ENCODE data around the gene CDH8.
"Not testable (repeated sequence)": the region's sequence is repeated elsewhere in the genome, so short reads cannot be mapped to it uniquely, and the experiment has no call there.

Gene CDH8

GRCh38 chr16:61836804-61837393 lies 199.3 kb downstream of the CDH8 start:
- no peak for FAIRE-seq

DNA sequence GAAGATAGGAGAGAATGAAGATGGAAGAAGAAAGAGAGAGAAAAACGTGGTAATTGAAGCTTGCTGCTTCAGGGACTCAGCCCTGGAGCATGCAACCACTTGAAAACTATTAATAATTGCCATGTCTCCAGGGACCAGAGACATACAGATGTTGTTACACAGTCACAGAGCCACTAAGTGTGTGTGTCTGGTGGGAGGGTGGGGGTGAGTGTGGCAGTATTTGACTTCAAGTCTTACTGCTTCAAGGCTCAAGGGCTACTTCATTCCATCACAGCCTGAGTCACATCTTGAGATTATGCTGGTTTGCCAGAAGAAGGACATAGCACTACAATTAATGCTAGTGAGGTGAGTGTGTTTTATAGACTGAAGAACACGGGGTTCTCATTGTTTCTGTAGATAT lies 202.2 kb downstream of the CDH8 start:
- no peak for FAIRE-seq

DNA sequence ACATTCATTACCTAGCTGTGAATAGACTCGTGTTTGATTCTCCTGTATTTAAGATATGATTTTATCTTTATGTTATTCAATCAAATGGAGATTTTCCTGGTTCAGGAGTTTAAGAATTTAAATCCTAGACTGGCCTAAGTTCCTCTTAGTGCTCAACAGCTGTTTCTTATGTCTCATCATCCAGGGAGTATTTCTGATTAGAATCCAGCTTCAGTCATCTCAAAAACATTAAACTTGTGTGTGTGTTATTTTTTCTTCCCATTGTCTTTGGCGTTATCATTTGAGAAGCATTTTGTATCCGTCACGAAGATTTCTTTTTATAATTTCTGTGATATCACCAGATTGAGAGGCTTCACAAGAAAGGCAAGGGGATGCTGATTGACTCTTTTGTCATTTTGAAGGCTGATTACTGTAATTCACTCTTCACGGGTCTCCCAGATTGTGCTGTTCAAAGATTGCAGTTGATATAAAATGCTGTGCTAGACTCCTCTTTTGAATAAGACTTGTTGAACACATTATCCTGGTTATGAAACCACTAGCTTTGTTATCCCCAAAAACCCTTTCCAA lies 204.8 kb downstream of the CDH8 start:
- FAIRE-seq = no peak

DNA sequence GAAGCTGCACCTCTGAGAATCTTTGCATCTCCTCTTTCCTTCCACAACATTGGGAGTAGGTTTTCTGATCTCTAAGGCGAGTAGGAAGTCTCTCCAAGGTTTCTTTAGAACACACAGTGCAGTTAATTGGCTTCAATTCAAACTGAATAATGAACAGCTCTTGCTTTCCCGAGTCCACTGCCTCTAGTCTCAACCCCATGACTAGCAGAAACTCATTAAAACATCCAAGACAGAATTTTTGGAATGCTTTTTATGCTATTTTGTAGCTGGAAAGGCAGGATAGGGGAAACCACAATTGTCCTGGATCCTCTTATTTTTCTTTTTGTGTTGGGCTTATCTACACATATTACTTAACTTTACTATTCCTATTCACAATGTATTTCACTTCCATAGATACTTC lies 206.6 kb downstream of the CDH8 start:
- no peak for FAIRE-seq

GRCh38 chr16:61823326-61823725 lies 212.9 kb downstream of the CDH8 start:
- FAIRE-seq = no peak

GRCh38 chr16:61820820-61821219 lies 215.4 kb downstream of the CDH8 start:
- no peak for FAIRE-seq

DNA sequence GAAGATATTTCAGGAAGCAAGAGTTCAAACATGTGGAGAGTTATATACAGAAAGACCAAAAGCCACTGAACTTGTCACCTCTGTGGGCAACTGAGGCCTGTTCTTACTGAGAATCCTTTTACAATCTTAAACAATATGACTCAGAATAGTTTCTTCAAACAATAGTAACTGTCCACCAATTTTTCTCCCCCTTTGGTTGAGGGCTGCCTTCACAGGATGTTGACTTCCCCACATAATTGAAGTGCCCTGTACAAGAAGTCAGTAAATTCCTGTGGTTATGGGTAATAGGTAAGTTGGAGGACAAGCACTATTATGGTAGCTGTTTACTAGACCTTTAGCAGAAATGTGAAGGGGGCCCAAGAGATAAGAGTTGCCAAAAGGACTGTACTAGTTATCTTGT lies 215.8 kb downstream of the CDH8 start:
- FAIRE-seq = no peak

- FAIRE-seq = no peak
These were observed 217.4 kb downstream of the CDH8 start for GRCh38 chr16:61818850-61819249.

- FAIRE-seq = no peak
These were observed 218.5 kb downstream of the CDH8 start for GRCh38 chr16:61817583-61818278.

GRCh38 chr16:61814726-61815347 lies 221.4 kb downstream of the CDH8 start:
- FAIRE-seq = no peak

- no peak for FAIRE-seq
These were observed 222.9 kb downstream of the CDH8 start for GRCh38 chr16:61813339-61813738.

DNA sequence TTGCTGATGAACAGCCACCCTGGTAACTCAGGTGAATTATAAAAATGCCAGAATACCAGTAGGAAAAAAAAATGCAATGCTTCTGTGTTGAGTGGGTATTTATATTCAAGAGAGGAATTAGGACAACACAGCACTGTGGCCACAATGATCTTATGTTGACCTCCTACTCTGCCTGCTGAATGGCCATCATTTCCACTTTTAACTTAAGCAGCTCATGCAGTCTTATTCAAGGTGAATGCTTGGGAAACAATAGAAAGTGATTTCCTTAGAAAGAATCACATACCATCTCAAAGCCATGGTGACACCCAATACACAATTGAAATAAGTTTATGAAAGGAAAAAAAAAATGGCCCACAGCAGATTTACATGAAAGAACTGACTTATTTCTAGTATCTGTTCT lies 224.0 kb downstream of the CDH8 start:
- FAIRE-seq = no peak

DNA sequence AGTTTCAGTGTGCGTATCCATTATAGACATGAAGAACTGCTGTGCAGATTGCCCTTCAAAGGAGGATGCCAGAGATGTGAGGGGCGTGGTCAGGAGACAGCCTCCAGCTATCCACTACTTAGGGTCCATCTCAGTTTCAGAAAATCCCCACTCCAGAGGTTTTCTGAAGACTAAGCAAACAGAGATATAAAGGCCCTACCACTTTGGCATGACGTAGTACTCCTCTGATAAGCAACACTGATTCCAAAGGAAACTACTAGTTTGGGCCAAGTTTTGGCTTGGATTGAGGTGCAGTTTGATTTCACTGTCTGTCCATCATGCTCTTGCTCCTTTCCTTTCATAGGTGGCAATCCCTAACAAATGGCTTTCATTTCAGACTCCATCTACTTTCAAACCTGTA lies 228.7 kb downstream of the CDH8 start:
- FAIRE-seq = no peak

DNA sequence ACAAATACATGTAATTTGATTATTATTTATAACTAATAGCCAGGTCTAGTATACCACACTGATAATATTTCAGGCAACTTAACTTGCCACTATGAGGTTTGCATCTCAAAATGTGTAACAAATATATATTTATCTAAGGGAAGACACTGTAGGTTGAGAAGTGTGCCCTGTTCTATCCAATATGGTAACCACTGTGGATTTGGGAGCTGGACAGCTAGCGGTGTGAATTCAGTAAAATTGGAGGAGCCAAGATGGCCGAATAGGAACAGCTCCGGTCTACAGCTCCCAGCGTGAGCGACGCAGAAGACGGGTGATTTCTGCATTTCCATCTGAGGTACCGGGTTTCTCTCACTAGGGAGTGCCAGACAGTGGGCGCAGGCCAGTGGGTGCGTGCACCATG lies 235.0 kb downstream of the CDH8 start:
- FAIRE-seq = not testable (repeated sequence)

DNA sequence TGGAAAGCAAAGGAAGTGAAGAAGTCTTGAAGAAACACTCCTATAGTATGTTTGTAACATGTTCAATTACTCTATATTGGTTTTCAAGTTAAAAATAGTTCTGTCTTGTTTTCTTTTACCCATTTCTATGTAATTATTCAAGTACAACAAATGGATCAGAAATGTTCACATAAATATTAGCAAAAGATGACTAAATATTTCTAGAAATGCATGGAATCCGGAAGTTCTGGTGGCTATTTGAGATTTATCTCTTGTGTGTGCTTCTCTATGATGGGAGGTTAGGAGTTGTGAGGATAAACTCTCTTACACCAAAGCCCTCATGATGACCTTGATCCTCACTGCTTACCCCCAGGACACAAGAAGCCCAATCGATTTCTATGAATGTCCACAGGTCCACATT lies 237.5 kb downstream of the CDH8 start:
- FAIRE-seq = no peak

GRCh38 chr16:61797961-61798507 lies 238.2 kb downstream of the CDH8 start:
- FAIRE-seq = no peak

- FAIRE-seq = no peak
These were observed 238.9 kb downstream of the CDH8 start for GRCh38 chr16:61797296-61797795.

GRCh38 chr16:61792194-61792909 lies 243.9 kb downstream of the CDH8 start:
- no peak for FAIRE-seq

DNA sequence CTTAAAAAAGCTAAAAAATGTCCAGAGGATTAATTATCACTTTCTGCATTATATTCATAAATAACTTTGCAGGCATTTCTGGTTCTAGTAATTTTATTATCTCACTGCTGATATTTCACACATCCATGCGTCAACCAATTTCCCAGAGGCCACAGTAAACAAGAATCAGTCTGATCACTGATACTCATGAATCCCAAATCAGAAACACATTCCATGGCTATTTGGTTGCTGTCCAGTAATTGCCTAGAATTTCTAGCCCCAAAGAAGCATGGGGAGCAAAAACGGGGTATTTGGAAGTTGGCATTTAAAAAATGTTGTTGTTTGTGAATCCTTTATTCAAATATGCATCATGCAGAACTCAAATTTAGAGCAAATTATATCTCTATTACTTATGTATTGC lies 244.8 kb downstream of the CDH8 start:
- no peak for FAIRE-seq

DNA sequence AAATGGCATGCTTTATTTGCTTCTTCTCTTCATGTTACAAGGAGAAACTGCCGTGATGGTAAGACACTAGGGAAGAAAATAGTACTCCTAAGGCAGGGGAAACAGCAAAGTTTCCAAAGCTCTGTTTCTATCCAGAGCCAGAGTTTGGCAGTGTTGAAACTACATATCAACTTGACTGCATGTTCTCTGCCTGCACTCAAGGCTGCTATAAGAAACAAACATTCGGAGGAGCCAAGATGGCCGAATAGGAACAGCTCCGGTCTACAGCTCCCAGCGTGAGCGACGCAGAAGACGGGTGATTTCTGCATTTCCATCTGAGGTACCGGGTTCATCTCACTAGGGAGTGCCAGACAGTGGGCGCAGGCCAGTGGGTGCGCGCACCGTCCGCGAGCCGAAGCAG lies 254.4 kb downstream of the CDH8 start:
- FAIRE-seq = not testable (repeated sequence)

- no peak for FAIRE-seq
These were observed 256.1 kb downstream of the CDH8 start for GRCh38 chr16:61780161-61780560.

- no peak for FAIRE-seq
These were observed 265.9 kb downstream of the CDH8 start for GRCh38 chr16:61770301-61770700.

GRCh38 chr16:61763991-61764390 lies 272.2 kb downstream of the CDH8 start:
- no peak for FAIRE-seq
